ENCODE data around the gene ZBBX.
A peak's percentile ranks its signal among the peaks of the same experiment; 100 is the strongest.

Gene ZBBX

GRCh38 chr3:167274141-167274874, 105.8 kb downstream of the ZBBX start:
- H3K4me1 Mint-ChIP-seq, result no peaks in the 10 kb centered on the region
- no peaks in the 10 kb centered on the region for H3K36me3 Mint-ChIP-seq
- no peak for ATAC-seq (replicated peaks)
- no peak overlapping the region for H3K27ac Mint-ChIP-seq
- H3K9me3 Mint-ChIP-seq, result peaks cover 0 to 6% of the 10 kb centered on the region in 2 donors
- H3K4me3 Mint-ChIP-seq, result no peak overlapping the region
- H3K27me3 Mint-ChIP-seq, result no peaks in the 10 kb centered on the region
- DNase-seq, result no peak

- H3K4me3 Mint-ChIP-seq, result no peak overlapping the region
- DNase-seq (no peak), ATAC-seq (replicated peaks) (no peak)
- H3K27ac Mint-ChIP-seq, result no peak overlapping the region
- H3K36me3 Mint-ChIP-seq, result no peaks in the 10 kb centered on the region
- no peaks in the 10 kb centered on the region for H3K4me1 Mint-ChIP-seq
- H3K9me3 Mint-ChIP-seq, result peaks cover 0 to 1% of the 10 kb centered on the region in 2 donors
- no peaks in the 10 kb centered on the region for H3K27me3 Mint-ChIP-seq
Observed at GRCh38 chr3:167253037-167253436, 127.1 kb downstream of the ZBBX start.

- peaks cover 0 to 1% of the 10 kb centered on the region in 2 donors for H3K9me3 Mint-ChIP-seq
- no peaks in the 10 kb centered on the region for H3K36me3 Mint-ChIP-seq
- H3K27ac Mint-ChIP-seq, result no peak overlapping the region
- ATAC-seq (replicated peaks) (no peak), DNase-seq (no peak)
- no peaks in the 10 kb centered on the region for H3K27me3 Mint-ChIP-seq
- no peak overlapping the region for H3K4me3 Mint-ChIP-seq
- no peaks in the 10 kb centered on the region for H3K4me1 Mint-ChIP-seq
Observed at GRCh38 chr3:167251678-167252077, 128.4 kb downstream of the ZBBX start.

- H3K4me1 Mint-ChIP-seq, result no peaks in the 10 kb centered on the region
- no peak for ATAC-seq (replicated peaks)
- H3K27ac Mint-ChIP-seq, result no peak overlapping the region
- no peaks in the 10 kb centered on the region for H3K36me3 Mint-ChIP-seq
- H3K4me3 Mint-ChIP-seq, result no peak overlapping the region
- H3K9me3 Mint-ChIP-seq, result peaks cover 3 to 4% of the 10 kb centered on the region in 2 donors
- H3K27me3 Mint-ChIP-seq, result no peaks in the 10 kb centered on the region
- no peak for DNase-seq
Observed at GRCh38 chr3:167246252-167246651, 133.8 kb downstream of the ZBBX start.

GRCh38 chr3:167241048-167241845, 138.8 kb downstream of the ZBBX start:
- ATAC-seq (replicated peaks), result no peak
- no peaks in the 10 kb centered on the region for H3K36me3 Mint-ChIP-seq

GRCh38 chr3:167228135-167228534, 152.0 kb downstream of the ZBBX start:
- Mint-ChIP-seq H3K4me3 (no peak overlapping the region), H3K27me3 (no peaks in the 10 kb centered on the region), H3K27ac (no peak overlapping the region), H3K36me3 (no peaks in the 10 kb centered on the region), H3K4me1 (no peaks in the 10 kb centered on the region), H3K9me3 (peaks cover 0 to 3% of the 10 kb centered on the region in 2 donors)
- DNase-seq (no peak), ATAC-seq (replicated peaks) (no peak)

More at GRCh38 chr3:167241048-167241845, 138.8 kb downstream of the ZBBX start:
- H3K27me3 Mint-ChIP-seq, result no peaks in the 10 kb centered on the region
- H3K9me3 Mint-ChIP-seq, result peaks cover 3 to 4% of the 10 kb centered on the region in 2 donors
- no peak overlapping the region for H3K4me3 Mint-ChIP-seq
- no peaks in the 10 kb centered on the region for H3K4me1 Mint-ChIP-seq
- no peak for DNase-seq
- no peak overlapping the region for H3K27ac Mint-ChIP-seq

GRCh38 chr3:167225821-167226220, 154.3 kb downstream of the ZBBX start:
- Mint-ChIP-seq H3K4me1 (no peaks in the 10 kb centered on the region), H3K36me3 (no peaks in the 10 kb centered on the region), H3K27ac (no peak overlapping the region), H3K27me3 (no peaks in the 10 kb centered on the region), H3K9me3 (peaks cover 4 to 5% of the 10 kb centered on the region in 2 donors), H3K4me3 (no peak overlapping the region)
- DNase-seq (no peak), ATAC-seq (replicated peaks) (no peak)

- H3K4me3 Mint-ChIP-seq, result no peak overlapping the region
- H3K9me3 Mint-ChIP-seq, result peaks cover 2 to 4% of the 10 kb centered on the region in 2 donors
Observed at GRCh38 chr3:167209011-167209410, 171.1 kb downstream of the ZBBX start.

GRCh38 chr3:167203062-167203461, 177.0 kb downstream of the ZBBX start:
- H3K36me3 Mint-ChIP-seq, result no peaks in the 10 kb centered on the region
- no peaks in the 10 kb centered on the region for H3K9me3 Mint-ChIP-seq
- no peaks in the 10 kb centered on the region for H3K4me1 Mint-ChIP-seq
- H3K27ac Mint-ChIP-seq, result no peak overlapping the region
- no peaks in the 10 kb centered on the region for H3K27me3 Mint-ChIP-seq
- ATAC-seq (replicated peaks) (no peak), DNase-seq (no peak)
- H3K4me3 Mint-ChIP-seq, result no peak overlapping the region

More at GRCh38 chr3:167209011-167209410, 171.1 kb downstream of the ZBBX start:
- ATAC-seq (replicated peaks), result no peak
- no peaks in the 10 kb centered on the region for H3K36me3 Mint-ChIP-seq
- DNase-seq, result no peak
- no peaks in the 10 kb centered on the region for H3K4me1 Mint-ChIP-seq
- H3K27ac Mint-ChIP-seq, result no peak overlapping the region
- no peaks in the 10 kb centered on the region for H3K27me3 Mint-ChIP-seq

- H3K36me3 Mint-ChIP-seq, result no peaks in the 10 kb centered on the region
- peak; percentile 41 to 45 for ATAC-seq (replicated peaks)
- no peak for DNase-seq
Observed at GRCh38 chr3:167198949-167199600, 181.0 kb downstream of the ZBBX start.

More at GRCh38 chr3:167198949-167199600, 181.0 kb downstream of the ZBBX start:
- Mint-ChIP-seq H3K4me1 (no peaks in the 10 kb centered on the region), H3K4me3 (no peak overlapping the region), H3K27me3 (no peaks in the 10 kb centered on the region), H3K27ac (no peak overlapping the region), H3K9me3 (no peaks in the 10 kb centered on the region)

Data from stimulated activated naive B cell treated with anti-CD40 and anti-IgM and Interleukin-4, amounts not matched to agents 10 μg/mL and 1 μg/mL and 100 μg/mL, for 72 hours (primary cell).